HepG2 (cell line): ENCODE data around the gene HLF. TPM values are rescaled to one million over a fixed set of nuclear protein-coding genes. Genes with fewer than 3 reads are reported as not detected.

Experiments
- AHR ChIP-seq: IDR thresholded peaks from 2 replicates; pipeline ENCODE4 v1.6.1; 2018; ENCODE audit warnings: missing genetic modification reagents, missing compliant biosample characterization
- HNRNPLL ChIP-seq: fragments of 200-400 bp; formaldehyde crosslinking; IDR thresholded peaks from 2 replicates; pipeline ENCODE4 v1.6.1; 2017; ENCODE audit warnings: mild to moderate bottlenecking, low read depth, low read length; ENCODE audit not compliant: poor library complexity, severe bottlenecking
- MAFF ChIP-seq: IDR thresholded peaks from 2 replicates; pipeline ENCODE4 v1.6.1; 2011; ENCODE audit warnings: low read depth, low read length, improper control_type of control experiment
- MEIS2 ChIP-seq: sonication (generic); formaldehyde crosslinking; IDR thresholded peaks from 2 replicates; pipeline ENCODE4 v1.9.0; 2021; ENCODE audit warnings: mild to moderate bottlenecking, missing genetic modification reagents
- POLR2G ChIP-seq: fragments of 200-400 bp; formaldehyde crosslinking; IDR thresholded peaks from 2 replicates; pipeline ENCODE4 v1.6.1; 2018; ENCODE audit warnings: mild to moderate bottlenecking, low read depth, low read length, moderate library complexity
- SRY ChIP-seq: sonication (generic); formaldehyde crosslinking; IDR thresholded peaks from 2 replicates; pipeline ENCODE4 v1.8.0; 2022; ENCODE audit warnings: mild to moderate bottlenecking, missing genetic modification reagents
- ZMYM2 ChIP-seq: sonication (generic); formaldehyde crosslinking; IDR thresholded peaks from 2 replicates; pipeline ENCODE4 v1.8.0; 2022; ENCODE audit warnings: mild to moderate bottlenecking, missing genetic modification reagents
- ZNF12 ChIP-seq: sonication (generic); formaldehyde crosslinking; IDR thresholded peaks from 2 replicates; pipeline ENCODE4 v1.5.0; 2020; ENCODE audit warnings: missing genetic modification reagents
- ZNF143 ChIP-seq: sonication (generic); formaldehyde crosslinking; IDR thresholded peaks from 2 replicates; pipeline ENCODE4 v1.4.0; 2020; ENCODE audit warnings: missing genetic modification reagents
- ZNF672 ChIP-seq: sonication (generic); formaldehyde crosslinking; IDR thresholded peaks from 2 replicates; pipeline ENCODE4 v1.8.1; 2022; ENCODE audit warnings: missing genetic modification reagents
- ZNF749 ChIP-seq: sonication (generic); formaldehyde crosslinking; IDR thresholded peaks from 2 replicates; pipeline ENCODE4 v1.8.0; 2022; ENCODE audit warnings: mild to moderate bottlenecking, missing genetic modification reagents, moderate library complexity, borderline replicate concordance
- ZUFSP ChIP-seq: sonication (generic); formaldehyde crosslinking; IDR thresholded peaks from 2 replicates; pipeline ENCODE4 v1.9.0; 2021; ENCODE audit warnings: missing genetic modification reagents, mild to moderate bottlenecking, borderline replicate concordance
- polyA plus RNA-seq, 8 experiments: library from polyadenylated mRNA; depleted of rRNA in 3 of 8; stranded (reverse) in 7 of 8; unstranded in 1 of 8; fragments of >200 nt; fragmentation: Illumina TruSeq in 4 of 8; extraction: Trizol in 4 of 8; gene quantifications; 2 replicates each; pipeline versions ENCODE4 v1.2.1 to v1.2.3, GENCODE V29; 2011 to 2016; ENCODE audit warnings: low read depth in 4 of 8, missing spikeins in 1 of 8, mixed read lengths in 1 of 8; ENCODE audit not compliant: insufficient read depth in 1 of 8
- total RNA-seq, 5 experiments: library from RNA; depleted of rRNA; stranded (reverse); fragments of >200 nt; fragmentation: Illumina TruSeq; extraction: Trizol; gene quantifications; 2 replicates each; pipeline ENCODE4 v1.2.3, GENCODE V29; 2016; ENCODE audit warnings: low read depth in 1 of 5
- TF ChIP-seq, protein P1 (sequence below): sonication (generic); formaldehyde crosslinking; IDR thresholded peaks from 2 replicates; pipeline ENCODE4 v1.8.1; 2023; ENCODE audit warnings: missing genetic modification reagents, mild to moderate bottlenecking, borderline replicate concordance
- TF ChIP-seq, protein P2 (sequence below): sonication (generic); formaldehyde crosslinking; IDR thresholded peaks from 2 replicates; pipeline ENCODE4 v1.4.0; 2020; ENCODE audit warnings: low read depth, missing genetic modification reagents
- TF ChIP-seq, protein P3 (sequence below): sonication (generic); formaldehyde crosslinking; IDR thresholded peaks from 2 replicates; pipeline ENCODE4 v1.4.0; 2020; ENCODE audit warnings: missing genetic modification reagents

The HLF gene
- total and polyA plus RNA-seq, 2 of the 13 experiments (the other 11 are each of a cell fraction or from before 2014, with no cell fraction given), result 202 to 346 TPM

DNA sequence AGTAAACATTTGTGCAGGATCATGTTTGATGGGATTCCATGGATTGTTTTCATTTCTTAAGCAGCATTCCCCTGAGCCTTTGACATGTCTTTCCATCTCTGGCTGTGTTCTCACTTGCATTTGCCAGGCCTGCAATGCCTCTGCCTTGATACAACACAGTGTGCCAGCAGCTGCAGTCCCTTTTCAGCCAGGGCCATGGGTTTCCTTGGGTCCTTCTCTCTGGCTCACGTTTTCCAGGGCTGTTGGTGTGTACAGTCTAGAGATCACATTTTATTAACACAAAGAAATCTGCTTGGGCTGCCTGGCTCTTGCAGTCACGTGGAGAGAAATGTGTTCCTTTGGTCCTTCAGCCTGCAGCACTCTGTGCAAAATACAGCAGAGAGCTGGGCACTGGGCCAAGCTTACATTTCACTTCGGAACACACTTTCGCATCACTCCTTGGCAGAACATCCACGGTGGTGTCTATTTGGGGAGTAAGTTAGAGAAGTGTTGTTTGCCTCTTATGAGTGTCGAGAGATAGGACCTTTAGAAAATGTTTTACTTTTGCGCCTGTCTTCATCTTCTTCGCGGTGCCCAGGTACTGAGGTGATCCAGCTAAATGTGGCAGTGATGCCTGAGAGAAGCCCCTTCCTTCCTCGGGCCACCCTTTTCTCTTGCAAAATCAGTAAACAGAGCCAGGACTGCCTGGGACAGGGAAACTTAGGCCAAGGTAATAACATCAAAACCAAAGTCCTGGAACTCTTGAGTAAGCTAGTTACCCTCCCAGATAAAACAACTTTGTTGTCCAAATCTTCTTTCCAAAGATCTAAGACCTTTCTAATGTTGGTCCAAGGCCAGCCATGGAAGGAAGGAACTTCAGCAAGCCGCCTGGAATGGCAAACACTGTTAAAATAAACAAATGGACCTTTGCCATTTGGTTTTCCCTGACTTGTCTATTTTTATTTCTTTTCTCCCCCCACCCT, 20.9 kb downstream of the HLF start (continued):
- no peak for TF ChIP-seq ZNF143 (CRISPR knock-in tag)
- TF ChIP-seq ZMYM2 (CRISPR knock-in tag), result peak; percentile 78; the same call in 1 of the 2 replicates
- TF ChIP-seq, protein P1, sequence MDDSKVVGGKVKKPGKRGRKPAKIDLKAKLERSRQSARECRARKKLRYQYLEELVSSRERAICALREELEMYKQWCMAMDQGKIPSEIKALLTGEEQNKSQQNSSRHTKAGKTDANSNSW, result no peak
- TF ChIP-seq MAFF, result peak; percentile 49; the same call in 1 of the 2 replicates
- peak; percentile 84 for TF ChIP-seq POLR2G
- TF ChIP-seq HNRNPLL, result no peak
- no peak for TF ChIP-seq ZNF12
- TF ChIP-seq AHR (CRISPR knock-in tag), result peak; percentile 73; the same call in 1 of the 2 replicates
- peak; percentile 94; the same call in 1 of the 2 replicates for TF ChIP-seq MEIS2 (CRISPR knock-in tag)
- no peak for TF ChIP-seq ZUFSP (CRISPR knock-in tag)
- no peak for TF ChIP-seq ZNF672 (CRISPR knock-in tag)
- TF ChIP-seq ZNF749, result peak; percentile 64; the same call in 1 of the 2 replicates
- no peak; the same call in 1 of the 2 replicates for TF ChIP-seq SRY (CRISPR knock-in tag)
- TF ChIP-seq, protein P2, sequence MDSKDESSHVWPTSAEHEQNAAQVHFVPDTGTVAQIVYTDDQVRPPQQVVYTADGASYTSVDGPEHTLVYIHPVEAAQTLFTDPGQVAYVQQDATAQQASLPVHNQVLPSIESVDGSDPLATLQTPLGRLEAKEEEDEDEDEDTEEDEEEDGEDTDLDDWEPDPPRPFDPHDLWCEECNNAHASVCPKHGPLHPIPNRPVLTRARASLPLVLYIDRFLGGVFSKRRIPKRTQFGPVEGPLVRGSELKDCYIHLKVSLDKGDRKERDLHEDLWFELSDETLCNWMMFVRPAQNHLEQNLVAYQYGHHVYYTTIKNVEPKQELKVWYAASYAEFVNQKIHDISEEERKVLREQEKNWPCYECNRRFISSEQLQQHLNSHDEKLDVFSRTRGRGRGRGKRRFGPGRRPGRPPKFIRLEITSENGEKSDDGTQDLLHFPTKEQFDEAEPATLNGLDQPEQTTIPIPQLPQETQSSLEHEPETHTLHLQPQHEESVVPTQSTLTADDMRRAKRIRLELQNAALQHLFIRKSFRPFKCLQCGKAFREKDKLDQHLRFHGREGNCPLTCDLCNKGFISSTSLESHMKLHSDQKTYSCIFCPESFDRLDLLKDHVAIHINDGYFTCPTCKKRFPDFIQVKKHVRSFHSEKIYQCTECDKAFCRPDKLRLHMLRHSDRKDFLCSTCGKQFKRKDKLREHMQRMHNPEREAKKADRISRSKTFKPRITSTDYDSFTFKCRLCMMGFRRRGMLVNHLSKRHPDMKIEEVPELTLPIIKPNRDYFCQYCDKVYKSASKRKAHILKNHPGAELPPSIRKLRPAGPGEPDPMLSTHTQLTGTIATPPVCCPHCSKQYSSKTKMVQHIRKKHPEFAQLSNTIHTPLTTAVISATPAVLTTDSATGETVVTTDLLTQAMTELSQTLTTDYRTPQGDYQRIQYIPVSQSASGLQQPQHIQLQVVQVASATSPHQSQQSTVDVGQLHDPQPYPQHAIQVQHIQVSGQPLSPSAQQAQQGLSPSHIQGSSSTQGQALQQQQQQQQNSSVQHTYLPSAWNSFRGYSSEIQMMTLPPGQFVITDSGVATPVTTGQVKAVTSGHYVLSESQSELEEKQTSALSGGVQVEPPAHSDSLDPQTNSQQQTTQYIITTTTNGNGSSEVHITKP, result peak; percentile 86
- TF ChIP-seq, protein P3, sequence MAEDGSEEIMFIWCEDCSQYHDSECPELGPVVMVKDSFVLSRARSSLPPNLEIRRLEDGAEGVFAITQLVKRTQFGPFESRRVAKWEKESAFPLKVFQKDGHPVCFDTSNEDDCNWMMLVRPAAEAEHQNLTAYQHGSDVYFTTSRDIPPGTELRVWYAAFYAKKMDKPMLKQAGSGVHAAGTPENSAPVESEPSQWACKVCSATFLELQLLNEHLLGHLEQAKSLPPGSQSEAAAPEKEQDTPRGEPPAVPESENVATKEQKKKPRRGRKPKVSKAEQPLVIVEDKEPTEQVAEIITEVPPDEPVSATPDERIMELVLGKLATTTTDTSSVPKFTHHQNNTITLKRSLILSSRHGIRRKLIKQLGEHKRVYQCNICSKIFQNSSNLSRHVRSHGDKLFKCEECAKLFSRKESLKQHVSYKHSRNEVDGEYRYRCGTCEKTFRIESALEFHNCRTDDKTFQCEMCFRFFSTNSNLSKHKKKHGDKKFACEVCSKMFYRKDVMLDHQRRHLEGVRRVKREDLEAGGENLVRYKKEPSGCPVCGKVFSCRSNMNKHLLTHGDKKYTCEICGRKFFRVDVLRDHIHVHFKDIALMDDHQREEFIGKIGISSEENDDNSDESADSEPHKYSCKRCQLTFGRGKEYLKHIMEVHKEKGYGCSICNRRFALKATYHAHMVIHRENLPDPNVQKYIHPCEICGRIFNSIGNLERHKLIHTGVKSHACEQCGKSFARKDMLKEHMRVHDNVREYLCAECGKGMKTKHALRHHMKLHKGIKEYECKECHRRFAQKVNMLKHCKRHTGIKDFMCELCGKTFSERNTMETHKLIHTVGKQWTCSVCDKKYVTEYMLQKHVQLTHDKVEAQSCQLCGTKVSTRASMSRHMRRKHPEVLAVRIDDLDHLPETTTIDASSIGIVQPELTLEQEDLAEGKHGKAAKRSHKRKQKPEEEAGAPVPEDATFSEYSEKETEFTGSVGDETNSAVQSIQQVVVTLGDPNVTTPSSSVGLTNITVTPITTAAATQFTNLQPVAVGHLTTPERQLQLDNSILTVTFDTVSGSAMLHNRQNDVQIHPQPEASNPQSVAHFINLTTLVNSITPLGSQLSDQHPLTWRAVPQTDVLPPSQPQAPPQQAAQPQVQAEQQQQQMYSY (CRISPR knock-in tag), result peak; percentile 59
